ENCODE results near the gene BAHCC1.

The BAHCC1 gene

DNA sequence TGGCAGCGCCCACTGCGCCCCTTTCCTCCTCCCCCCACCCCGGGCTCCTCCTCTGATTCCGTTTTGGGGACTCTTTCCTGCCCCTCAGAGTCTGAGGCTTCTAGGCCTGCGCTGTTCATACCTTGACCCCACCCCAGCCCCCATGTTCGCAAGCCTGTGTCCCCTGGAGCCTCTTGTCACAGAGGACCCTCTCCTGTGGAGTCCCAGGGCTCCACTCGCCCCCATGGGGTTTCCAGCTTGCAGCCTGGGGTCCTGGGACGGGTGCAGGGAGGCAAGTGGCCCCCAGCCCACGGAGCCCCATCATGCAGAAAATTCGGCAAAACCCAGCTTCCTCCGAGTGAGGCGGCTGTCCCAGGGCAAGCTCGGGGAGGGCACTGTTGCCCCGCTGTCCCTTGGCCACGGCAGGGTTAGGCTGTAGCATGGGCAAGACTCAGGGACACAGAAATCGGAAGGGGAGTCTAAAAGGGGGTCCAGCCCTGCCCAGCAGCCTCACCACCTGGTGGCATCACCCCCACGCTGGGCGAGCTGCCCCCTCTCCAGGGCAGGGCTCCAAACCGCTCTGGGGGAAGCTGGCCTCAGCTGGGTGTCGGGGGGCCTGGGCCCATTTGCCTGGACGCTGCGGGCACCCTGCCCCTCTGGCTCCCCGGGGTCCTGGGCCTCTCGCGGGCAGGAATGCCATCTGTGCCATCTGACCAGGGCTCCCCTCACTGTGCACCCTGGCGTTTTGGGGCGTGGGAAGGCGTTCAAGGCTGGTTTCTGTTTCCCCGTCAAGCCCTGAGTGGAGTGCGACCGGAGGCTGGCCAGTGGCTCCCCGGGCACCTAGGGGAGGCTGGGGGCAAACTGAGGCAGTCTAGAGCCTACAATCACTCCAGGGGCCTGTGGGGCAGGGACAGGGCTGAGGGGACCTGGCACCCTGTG is 11.5 kb upstream of the BAHCC1 start:
- in situ Hi-C loops (cut with MboI; ENCODE audit: low pct_unique_long_range_greater_than_20kb, low sequenced_read_pairs) = no loop called here
- no peak for DNase-seq

DNA sequence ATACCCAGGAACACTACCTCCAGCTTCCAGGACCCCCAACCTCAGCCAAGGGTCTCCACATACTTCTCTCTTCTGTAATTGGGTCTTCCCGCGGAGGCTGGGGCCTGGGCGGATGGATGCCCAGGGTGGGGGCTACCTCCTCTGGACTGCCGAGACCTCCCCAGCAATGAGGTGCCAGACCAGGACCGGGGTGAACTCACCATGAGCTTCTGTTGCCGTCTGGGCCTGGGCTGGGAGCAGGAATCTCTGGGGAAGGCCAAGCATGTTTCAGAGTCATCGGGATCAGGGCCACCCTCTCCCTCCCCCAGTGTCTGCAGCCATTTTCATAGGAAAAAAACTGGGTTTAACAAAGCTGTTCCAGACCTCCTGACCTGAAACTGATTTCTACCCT is 10.3 kb upstream of the BAHCC1 start:
- in situ Hi-C loops (cut with MboI; ENCODE audit: low pct_unique_long_range_greater_than_20kb, low sequenced_read_pairs) = no loop called here
- DNase-seq = no peak

DNA sequence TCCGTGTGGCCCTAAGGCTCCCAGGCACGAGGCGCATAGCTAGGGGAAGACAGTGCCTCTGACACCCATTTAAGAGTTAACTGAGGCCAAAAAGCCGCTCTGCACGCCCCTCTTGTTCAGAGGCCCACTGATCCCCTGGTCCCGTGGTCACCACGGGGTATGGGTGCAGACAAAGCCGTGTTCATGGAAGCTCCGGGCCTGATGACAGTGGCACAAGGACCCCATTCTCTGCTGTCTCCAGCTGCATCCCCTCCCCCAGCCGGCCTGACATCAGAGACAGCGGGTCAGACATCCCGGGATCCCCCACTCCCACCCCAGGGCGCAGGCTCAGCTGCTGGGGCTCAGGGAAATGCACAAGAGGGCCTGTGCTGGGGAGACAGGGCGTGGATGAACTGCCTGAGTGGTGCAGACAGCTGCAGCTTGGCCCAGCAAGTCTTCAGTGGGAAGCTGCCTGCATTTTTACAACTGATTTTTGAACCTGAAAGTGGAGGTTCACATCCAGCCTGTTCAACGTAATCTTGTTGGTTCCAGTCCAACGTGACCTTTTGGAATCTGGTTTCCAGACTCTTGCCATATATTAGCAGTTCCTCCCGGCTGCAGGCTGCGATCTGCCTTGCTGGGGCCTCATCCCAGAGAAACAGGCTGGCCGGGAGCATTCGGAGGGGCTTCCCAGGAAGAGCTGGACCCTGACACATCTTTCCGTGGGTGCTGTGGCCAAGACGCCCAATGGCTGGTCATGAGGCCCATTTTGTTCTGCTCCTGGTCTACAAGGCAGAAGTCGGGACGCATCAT is 9.7 kb upstream of the BAHCC1 start:
- in situ Hi-C loops (cut with MboI; ENCODE audit: low pct_unique_long_range_greater_than_20kb, low sequenced_read_pairs) = no loop called here

DNA sequence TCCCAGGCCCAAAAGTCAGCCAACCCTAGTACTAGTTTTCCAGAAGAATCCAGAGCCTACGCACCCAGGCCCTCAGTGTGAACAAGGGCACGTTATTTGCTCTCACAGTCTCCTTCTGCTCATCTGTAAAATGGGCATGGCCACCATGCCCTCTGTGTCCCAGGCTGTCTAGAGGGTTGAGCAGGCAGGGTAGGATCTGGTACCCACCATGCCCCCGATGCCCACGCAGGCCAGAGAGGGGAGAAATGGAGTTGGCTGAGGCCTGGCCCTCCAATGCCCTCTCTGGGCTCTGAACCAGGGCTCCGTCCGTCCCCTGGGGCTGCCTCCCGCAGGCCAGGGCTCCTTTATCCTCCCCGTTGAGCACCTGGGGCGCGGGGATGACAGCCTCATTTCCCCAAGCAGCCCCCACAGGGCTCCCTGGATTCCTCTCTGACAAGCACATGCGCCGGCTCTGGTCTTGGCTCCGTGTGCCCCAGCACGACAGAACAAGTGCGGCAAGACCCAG is 9.1 kb upstream of the BAHCC1 start:
- in situ Hi-C loops (cut with MboI; ENCODE audit: low pct_unique_long_range_greater_than_20kb, low sequenced_read_pairs) = no loop called here
- no peak for DNase-seq

More for the DNA sequence above, 9.7 kb upstream of the BAHCC1 start:
- DNase-seq = no peak

DNA sequence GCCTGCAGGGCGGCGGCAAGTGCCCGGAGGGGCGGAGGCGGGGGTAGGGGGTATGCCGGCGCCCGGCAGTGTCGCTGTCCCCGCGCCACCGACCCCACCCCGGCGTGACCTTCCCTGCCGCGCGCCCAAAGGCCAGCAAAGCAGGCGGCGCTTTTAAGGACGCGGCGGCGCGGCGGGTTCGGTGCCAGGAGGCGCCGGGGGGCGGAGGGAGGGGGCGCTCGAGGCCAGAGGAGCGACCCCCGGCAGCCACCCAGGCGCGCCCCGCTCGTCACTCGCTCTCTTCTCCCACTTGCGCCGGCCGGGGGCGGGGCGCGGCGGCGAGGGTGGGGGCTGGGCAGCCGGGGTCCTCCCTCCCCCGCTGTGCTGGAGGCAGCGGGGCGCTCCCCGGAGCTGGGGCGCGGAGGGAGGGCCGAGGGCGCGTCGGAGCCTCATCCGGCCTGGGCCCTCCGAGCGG is 8.6 kb upstream of the BAHCC1 start:
- DNase-seq = no peak
- in situ Hi-C loops (cut with MboI; ENCODE audit: low pct_unique_long_range_greater_than_20kb, low sequenced_read_pairs) = no loop called here

DNA sequence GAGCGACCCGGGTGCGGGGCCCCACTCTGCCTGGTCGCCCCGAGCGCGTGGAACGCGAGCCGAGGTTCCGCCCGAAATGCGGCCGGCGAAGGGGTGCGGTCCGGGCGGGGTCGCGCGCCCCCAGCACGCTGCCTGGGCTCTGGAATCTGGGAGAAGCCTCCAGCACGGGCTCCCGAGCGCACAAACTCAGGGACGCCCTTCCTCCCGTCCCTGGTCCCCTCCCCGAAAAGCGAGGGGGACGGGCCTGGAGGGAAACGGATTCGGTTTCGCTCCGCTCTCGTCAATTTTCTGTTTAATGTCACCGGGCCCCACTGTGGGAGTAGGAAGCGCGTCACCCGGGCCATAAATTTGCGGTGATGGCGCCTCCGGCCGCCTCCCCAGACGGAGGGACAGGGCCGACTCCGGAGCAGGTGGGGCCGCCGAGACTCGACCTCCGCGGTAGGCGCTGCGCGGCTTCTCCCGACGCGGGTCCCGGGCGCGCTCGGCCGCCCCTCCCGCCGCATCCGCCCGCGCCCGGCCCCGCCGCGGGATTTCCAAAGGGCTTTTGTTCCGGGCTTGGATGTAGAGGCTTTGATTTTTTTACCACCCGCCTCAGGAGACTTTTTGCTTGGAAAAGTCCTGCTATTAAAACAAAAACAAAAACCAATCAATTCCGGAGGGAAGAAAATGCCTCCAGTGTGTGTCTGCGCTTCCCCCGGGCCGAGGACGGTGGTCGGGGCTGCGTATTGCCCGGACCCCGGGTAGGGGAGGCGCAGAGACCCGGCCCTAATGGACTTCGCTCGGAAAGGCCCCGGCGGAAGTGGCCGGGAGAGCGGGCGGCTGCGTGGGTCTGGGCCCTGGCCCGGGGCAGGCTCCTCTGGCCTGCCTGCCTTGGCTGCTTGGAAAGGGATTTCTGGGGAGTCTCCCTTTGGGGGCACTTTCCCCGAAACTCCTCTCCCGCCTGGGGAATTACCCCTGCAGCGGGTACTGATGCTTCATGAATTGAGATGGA is 7.9 kb upstream of the BAHCC1 start:
- peak; percentile 68 for DNase-seq
- in situ Hi-C loops (cut with MboI; ENCODE audit: low pct_unique_long_range_greater_than_20kb, low sequenced_read_pairs) = no loop called here

DNA sequence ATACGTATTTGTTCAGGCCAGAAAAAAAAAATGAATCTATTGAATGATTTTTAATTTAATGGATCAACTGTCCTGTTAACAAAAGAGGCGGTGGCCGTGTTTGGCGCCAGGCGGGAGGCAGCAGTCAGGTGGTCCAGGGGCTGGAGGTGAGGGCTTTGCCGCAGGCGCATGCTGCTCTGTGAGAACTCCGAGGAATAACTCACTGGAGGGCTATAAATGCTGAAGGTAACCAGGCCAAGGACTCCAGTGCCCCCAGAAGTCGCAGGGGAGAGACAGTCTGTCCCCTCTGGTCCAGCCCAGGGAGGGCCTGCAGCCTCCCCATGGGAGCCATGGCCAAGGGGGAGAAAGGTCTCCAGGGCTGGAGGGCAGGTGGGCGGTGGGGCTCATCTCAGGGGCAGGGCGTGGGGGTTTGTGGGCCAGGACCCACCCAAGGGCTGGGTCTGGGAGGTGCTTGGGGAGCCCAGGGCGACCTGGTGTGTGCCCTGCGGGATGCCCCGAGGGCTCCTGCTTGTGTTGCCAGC is 7.1 kb upstream of the BAHCC1 start:
- in situ Hi-C loops (cut with MboI; ENCODE audit: low pct_unique_long_range_greater_than_20kb, low sequenced_read_pairs) = no loop called here
- DNase-seq = no peak

DNA sequence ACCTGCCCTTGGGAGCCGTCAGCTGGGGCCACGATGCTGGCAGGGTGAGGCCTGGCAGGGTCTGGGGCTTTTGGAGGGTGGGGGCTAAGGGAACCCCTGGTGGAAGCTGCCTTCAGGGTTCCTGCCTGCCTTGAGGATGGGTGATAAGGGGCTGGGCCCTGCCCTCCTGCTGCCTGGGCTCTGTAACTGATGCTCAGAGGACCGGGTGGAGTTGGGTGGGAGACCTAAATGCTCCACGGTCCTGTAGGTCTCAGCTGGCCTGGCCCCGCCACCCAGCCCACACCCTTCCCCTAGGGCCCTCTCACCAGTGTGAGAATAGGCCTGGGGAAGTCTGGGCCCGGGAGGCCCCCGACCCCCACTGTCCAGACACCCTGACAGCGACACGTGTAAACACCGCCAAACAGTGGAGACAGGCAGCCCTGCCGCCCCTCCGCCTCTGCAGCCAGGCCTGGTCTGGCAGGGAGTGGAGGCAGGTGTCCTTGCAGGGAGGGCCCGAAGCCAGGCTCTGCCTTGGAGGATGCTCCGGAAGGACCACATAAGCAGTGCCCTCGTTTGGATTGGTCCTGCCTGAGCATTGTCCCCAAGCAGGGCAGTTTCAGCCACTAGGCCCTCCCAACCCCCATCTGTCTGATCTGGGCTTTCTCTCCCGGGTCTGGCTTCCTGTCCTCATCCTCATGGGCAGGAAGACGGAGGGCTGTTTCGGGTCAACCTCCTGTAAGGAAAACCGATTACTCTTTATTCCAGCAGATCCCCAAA is 6.5 kb upstream of the BAHCC1 start:
- no peak for DNase-seq
- in situ Hi-C loops (cut with MboI; ENCODE audit: low pct_unique_long_range_greater_than_20kb, low sequenced_read_pairs) = no loop called here

DNA sequence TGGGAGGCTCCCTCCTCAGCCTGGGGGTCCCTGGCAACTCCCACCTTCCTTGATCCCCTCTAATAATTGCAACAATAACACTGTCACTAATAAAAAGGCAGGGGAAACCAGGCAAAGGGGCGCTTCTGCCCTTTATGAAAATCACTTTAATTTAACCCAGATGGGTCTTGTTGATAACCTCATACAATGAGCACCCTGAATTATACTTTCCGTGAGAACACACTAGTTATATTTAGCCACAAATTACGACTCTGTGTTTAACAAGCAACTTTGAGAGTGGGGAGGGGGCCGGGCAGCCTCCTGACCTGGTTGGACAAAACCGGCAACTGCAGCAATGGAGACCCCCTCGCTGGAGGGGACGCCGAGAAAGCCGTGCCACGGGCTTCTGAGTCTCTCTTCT is 5.7 kb upstream of the BAHCC1 start:
- in situ Hi-C loops (cut with MboI; ENCODE audit: low pct_unique_long_range_greater_than_20kb, low sequenced_read_pairs) = no loop called here
- no peak for DNase-seq

DNA sequence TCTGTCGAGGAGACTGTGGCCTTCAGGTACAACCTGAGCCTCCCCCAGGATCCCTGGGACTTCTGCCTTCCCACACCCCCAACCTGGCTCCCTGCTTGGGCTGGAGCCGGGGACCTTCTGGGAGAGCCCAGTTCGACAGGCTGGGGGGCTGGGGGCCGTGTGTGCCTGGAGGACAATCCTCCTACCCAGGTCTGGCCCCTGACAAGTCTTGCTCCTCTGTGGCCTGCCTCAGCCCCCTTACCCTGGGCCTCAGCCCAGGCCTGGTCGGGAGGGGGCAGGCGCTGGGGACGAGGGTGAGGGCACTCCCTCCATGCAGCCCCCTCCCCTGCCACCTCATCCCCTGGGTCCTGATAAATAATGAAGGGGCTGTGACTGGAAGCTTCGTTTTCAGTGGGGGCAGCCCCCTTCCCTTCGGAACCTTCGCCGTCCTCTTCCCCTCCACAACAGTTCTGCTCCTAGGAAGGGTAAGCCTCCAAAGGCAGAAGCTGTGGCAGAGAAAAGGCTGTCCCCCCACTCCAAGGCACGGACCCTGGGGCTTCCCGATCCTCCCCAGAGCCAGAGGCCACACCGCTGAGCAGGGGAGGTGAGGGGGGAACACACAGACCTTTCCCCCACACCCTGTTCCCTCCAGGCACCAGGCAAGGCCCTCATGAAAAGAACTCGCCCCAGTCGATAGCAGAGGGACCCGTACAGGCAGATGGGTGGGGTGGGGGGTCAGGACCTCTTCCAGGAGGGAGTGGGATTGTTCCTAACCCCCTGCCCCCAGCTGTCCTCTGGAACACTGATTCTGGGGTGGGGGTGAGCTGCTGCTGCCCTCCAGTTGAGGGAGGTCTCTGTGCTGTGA is 5.0 kb upstream of the BAHCC1 start:
- in situ Hi-C loops (cut with MboI; ENCODE audit: low pct_unique_long_range_greater_than_20kb, low sequenced_read_pairs) = no loop called here
- DNase-seq = no peak

DNA sequence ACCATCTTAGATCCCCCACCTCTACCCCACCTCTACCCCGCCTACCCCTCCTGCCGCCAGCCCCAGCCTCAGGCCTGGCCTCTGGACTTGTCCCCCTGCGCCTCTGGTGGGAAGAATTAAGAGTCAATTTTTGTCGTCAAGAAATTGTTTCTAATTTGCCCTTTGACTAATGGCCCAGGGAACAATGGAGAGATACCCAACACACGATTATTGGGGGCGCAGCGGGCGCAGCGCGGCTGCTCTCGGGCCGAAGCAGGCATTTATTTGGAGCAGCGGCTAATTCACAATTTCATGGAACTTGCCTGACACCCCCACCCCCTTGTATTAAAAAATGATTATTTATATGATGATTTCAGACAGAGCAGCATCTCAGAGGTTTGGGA is 4.4 kb upstream of the BAHCC1 start:
- no peak for DNase-seq

DNA sequence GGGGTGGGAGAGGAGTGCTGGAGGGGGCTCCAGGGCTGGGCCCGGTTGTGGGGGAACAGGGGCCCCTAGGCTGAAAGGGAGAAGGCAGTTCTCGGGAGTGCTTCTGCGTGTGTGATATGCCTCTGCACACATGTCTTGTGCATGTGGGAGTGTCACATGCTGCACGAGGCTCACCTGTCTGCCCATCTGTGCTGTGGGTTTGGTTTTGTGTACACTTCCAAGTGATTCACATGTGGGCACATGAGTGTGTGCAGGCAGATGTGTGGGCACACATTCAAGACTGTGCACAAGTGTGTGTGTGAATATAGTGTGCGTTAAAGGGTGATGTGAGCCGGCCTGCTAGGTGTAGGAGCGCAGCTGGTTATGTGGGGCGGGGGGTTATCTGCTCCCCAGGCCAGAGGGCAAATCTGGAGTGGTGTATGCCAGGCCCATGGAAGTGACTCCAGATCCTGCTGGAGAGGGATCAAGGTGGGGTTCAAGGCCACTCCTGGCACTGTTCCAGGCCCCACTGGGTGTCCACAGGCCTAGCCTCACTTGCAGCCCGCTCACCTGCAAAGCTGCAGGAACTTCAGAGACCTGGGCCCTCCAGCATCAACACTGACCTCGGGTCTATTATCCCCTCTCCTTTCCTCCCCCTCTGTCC is 3.8 kb upstream of the BAHCC1 start:
- DNase-seq = no peak
- in situ Hi-C loops (cut with MboI; ENCODE audit: low pct_unique_long_range_greater_than_20kb, low sequenced_read_pairs) = no loop called here

More for the DNA sequence above, 4.4 kb upstream of the BAHCC1 start:
- in situ Hi-C loops (cut with MboI; ENCODE audit: low pct_unique_long_range_greater_than_20kb, low sequenced_read_pairs) = no loop called here

DNA sequence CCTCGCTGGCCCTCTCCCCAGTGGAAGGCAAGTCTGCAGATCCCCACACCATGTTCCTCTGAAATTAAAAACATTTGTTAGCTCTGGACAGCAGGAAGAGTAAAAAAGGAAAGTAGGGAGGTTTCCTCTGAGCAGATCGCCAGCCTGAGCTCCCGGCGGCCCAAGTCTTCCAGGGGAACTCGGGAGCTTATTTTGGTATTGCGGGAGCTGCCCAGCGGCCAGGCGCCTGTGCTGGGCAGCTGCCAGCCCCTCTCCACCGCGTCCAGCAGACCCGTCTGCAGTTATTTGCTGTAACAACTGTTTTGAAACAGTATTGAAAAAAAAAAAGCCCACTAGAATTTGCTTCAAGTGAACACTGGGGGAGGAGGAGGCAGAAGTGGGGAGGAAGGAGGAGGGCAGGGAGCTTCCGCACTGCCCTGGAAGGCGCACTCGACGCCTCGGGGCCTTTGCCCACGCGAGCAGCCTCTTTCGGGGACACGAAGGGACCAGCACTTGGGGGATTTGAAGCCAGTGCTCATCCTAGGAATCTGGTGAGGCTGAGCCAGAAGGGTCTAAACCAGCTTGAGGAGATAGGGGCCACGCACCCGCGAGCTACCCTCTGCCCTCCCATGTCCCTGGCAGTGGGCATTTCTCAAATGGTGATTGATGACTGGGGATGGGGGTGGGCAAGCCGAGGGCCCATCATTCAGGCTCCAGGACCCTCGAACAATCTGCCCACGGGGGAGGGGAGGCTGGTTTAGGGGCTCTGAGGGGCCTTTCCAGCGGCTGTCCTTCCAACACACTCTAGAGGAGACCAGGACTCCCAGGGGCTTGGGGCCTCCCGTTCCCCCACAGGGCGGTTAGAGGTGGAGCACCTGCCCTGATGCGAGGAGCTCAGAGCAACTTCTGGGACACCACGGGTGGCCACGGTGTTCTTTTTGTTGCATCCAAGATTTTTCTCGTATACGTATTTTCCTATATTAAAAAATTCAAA is 3.0 kb upstream of the BAHCC1 start:
- in situ Hi-C loops (cut with MboI; ENCODE audit: low pct_unique_long_range_greater_than_20kb, low sequenced_read_pairs) = no loop called here
- no peak for DNase-seq

DNA sequence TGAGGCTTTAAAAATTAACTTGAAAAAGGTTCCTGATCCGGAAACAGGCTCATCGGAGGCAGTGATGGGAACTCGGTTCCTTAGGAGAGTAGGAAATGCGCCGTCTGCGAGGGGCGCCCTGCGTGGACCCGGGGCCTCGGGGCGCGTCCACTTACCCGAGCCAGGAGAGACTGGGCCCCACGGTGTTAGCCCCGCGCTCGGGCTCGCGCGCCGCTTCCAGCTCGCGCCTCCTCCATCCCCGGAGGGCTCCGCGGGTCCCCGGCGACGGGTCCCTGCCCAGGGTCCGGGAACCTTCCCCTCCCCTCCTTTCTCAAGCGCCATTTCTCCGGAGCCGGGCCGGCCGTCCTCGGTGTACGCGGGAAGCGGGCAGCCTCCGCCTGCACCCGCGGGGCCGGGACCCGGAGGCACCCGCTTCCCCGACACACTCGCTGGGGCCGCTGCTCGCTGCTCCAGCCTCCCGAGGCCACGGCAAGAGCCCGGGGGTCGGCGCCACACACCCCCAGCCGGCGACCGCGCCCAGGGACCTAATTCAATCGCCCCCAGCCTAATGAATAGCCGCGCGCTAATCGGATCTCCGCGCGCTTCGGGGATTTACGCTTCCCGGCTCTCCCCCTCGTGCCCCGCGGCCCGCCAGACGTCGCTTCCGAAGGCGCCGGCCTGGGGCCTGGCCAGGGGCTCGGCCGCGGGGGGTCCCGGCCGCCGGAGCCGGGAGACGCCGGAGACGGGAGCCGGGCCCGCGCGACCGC is 2.2 kb upstream of the BAHCC1 start:
- DNase-seq = no peak

More for the DNA sequence above, 2.2 kb upstream of the BAHCC1 start:
- in situ Hi-C loops (cut with MboI; ENCODE audit: low pct_unique_long_range_greater_than_20kb, low sequenced_read_pairs) = no loop called here

Measured in KBM-7 (cell line).